HG02763 (cell line): ENCODE data around the gene SLC15A3.
A peak's percentile ranks its signal among the peaks of the same experiment; 100 is the strongest.

Source experiments
- ATAC-seq: cut with Tn5 transposase; IDR thresholded peaks from one replicate; pipeline ENCODE4 v1.9.1; 2021; ENCODE audit warnings: mild to moderate bottlenecking, moderate library complexity; ENCODE audit not compliant: unreplicated experiment

SLC15A3 gene

GRCh38 chr11:60951904-60952741 lies at the start of gene SLC15A3:
TSS of gene SLC15A3 (minus strand) at chr11:60952176. CDS start at chr11:60951551, 625 bp downstream.
- ATAC-seq: peak; percentile 59

GRCh38 chr11:61000426-61000825 lies 48.5 kb upstream of the SLC15A3 start:
- ATAC-seq: no peak

GRCh38 chr11:60996381-60997138 lies 44.6 kb upstream of the SLC15A3 start:
- ATAC-seq: no peak

- ATAC-seq: no peak
Observed at GRCh38 chr11:60995798-60996197, 43.8 kb upstream of the SLC15A3 start.

GRCh38 chr11:60994541-60995080 lies 42.6 kb upstream of the SLC15A3 start:
- no peak for ATAC-seq

- ATAC-seq: no peak
Observed at GRCh38 chr11:60993615-60994014, 41.6 kb upstream of the SLC15A3 start.

GRCh38 chr11:60992842-60993409 lies 41.0 kb upstream of the SLC15A3 start:
- no peak for ATAC-seq

- no peak for ATAC-seq
Observed at GRCh38 chr11:60991457-60991856, 39.5 kb upstream of the SLC15A3 start.

GRCh38 chr11:60989093-60989650 lies 37.2 kb upstream of the SLC15A3 start:
- no peak for ATAC-seq

- no peak for ATAC-seq
Observed at GRCh38 chr11:60988658-60989057, 36.7 kb upstream of the SLC15A3 start.

- no peak for ATAC-seq
Observed at GRCh38 chr11:60987577-60988277, 35.8 kb upstream of the SLC15A3 start.

GRCh38 chr11:60985991-60986915 lies 34.3 kb upstream of the SLC15A3 start:
- no peak for ATAC-seq

GRCh38 chr11:60985501-60985900 lies 33.5 kb upstream of the SLC15A3 start:
- ATAC-seq: no peak

- no peak for ATAC-seq
Observed at GRCh38 chr11:60984636-60985035, 32.7 kb upstream of the SLC15A3 start.

GRCh38 chr11:60984149-60984548 lies 32.2 kb upstream of the SLC15A3 start:
- ATAC-seq: no peak

GRCh38 chr11:60982184-60982583 lies 30.2 kb upstream of the SLC15A3 start:
- no peak for ATAC-seq

GRCh38 chr11:60981515-60981914 lies 29.5 kb upstream of the SLC15A3 start:
- ATAC-seq: no peak

- no peak for ATAC-seq
Observed at GRCh38 chr11:60978546-60979380, 26.8 kb upstream of the SLC15A3 start.

GRCh38 chr11:60977836-60978235 lies 25.9 kb upstream of the SLC15A3 start:
- no peak for ATAC-seq
